ENCODE results near the gene KIAA0040. TPM values are rescaled to one million over a fixed set of nuclear protein-coding genes. Genes with fewer than 3 reads are reported as not detected.

Gene KIAA0040
- total and polyA plus RNA-seq, 10 of the 15 experiments (the other 5 are each of a cell fraction or from before 2014, with no cell fraction given) = 7.6 to 47.7 (median 23.5) TPM

DNA sequence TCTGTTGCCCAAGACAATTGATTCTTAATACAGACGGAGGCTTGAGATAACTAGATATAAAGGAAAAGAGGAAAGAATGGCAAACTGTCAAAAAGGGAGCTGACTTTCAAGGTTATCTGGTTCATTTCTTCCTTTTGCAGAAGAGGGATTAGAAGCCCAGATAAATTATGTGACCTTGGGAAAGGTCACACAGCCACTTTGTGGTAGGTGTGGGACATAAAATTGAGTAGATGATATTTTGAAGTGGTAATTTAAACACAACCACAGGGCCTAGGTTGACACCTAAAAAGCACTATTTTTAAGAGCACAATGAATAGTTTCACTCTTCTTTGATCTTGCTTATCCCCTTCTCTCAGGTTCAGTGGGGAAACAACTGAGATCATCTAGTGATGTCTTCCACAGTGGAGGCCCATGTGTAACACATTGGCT, 16.9 kb upstream of the KIAA0040 start (continued):
- TF ChIP-seq, protein P1, sequence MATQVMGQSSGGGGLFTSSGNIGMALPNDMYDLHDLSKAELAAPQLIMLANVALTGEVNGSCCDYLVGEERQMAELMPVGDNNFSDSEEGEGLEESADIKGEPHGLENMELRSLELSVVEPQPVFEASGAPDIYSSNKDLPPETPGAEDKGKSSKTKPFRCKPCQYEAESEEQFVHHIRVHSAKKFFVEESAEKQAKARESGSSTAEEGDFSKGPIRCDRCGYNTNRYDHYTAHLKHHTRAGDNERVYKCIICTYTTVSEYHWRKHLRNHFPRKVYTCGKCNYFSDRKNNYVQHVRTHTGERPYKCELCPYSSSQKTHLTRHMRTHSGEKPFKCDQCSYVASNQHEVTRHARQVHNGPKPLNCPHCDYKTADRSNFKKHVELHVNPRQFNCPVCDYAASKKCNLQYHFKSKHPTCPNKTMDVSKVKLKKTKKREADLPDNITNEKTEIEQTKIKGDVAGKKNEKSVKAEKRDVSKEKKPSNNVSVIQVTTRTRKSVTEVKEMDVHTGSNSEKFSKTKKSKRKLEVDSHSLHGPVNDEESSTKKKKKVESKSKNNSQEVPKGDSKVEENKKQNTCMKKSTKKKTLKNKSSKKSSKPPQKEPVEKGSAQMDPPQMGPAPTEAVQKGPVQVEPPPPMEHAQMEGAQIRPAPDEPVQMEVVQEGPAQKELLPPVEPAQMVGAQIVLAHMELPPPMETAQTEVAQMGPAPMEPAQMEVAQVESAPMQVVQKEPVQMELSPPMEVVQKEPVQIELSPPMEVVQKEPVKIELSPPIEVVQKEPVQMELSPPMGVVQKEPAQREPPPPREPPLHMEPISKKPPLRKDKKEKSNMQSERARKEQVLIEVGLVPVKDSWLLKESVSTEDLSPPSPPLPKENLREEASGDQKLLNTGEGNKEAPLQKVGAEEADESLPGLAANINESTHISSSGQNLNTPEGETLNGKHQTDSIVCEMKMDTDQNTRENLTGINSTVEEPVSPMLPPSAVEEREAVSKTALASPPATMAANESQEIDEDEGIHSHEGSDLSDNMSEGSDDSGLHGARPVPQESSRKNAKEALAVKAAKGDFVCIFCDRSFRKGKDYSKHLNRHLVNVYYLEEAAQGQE (IDR thresholded peaks at IDR 0.05; ENCODE audit: low read depth, low read length) = no peak
- TF ChIP-seq HCFC1 (IDR thresholded peaks at IDR 0.05; ENCODE audit: low read length) = no peak
- TF ChIP-seq, protein P2, sequence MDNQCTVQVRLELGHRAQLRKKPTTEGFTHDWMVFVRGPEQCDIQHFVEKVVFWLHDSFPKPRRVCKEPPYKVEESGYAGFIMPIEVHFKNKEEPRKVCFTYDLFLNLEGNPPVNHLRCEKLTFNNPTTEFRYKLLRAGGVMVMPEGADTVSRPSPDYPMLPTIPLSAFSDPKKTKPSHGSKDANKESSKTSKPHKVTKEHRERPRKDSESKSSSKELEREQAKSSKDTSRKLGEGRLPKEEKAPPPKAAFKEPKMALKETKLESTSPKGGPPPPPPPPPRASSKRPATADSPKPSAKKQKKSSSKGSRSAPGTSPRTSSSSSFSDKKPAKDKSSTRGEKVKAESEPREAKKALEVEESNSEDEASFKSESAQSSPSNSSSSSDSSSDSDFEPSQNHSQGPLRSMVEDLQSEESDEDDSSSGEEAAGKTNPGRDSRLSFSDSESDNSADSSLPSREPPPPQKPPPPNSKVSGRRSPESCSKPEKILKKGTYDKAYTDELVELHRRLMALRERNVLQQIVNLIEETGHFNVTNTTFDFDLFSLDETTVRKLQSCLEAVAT (IDR thresholded peaks at IDR 0.05) = peak; percentile 99
- TF ChIP-seq, protein P3, sequence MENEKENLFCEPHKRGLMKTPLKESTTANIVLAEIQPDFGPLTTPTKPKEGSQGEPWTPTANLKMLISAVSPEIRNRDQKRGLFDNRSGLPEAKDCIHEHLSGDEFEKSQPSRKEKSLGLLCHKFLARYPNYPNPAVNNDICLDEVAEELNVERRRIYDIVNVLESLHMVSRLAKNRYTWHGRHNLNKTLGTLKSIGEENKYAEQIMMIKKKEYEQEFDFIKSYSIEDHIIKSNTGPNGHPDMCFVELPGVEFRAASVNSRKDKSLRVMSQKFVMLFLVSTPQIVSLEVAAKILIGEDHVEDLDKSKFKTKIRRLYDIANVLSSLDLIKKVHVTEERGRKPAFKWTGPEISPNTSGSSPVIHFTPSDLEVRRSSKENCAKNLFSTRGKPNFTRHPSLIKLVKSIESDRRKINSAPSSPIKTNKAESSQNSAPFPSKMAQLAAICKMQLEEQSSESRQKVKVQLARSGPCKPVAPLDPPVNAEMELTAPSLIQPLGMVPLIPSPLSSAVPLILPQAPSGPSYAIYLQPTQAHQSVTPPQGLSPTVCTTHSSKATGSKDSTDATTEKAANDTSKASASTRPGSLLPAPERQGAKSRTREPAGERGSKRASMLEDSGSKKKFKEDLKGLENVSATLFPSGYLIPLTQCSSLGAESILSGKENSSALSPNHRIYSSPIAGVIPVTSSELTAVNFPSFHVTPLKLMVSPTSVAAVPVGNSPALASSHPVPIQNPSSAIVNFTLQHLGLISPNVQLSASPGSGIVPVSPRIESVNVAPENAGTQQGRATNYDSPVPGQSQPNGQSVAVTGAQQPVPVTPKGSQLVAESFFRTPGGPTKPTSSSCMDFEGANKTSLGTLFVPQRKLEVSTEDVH (IDR thresholded peaks at IDR 0.05; ENCODE audit: low read depth, partially characterized antibody) = no peak
- TF ChIP-seq, protein P4, sequence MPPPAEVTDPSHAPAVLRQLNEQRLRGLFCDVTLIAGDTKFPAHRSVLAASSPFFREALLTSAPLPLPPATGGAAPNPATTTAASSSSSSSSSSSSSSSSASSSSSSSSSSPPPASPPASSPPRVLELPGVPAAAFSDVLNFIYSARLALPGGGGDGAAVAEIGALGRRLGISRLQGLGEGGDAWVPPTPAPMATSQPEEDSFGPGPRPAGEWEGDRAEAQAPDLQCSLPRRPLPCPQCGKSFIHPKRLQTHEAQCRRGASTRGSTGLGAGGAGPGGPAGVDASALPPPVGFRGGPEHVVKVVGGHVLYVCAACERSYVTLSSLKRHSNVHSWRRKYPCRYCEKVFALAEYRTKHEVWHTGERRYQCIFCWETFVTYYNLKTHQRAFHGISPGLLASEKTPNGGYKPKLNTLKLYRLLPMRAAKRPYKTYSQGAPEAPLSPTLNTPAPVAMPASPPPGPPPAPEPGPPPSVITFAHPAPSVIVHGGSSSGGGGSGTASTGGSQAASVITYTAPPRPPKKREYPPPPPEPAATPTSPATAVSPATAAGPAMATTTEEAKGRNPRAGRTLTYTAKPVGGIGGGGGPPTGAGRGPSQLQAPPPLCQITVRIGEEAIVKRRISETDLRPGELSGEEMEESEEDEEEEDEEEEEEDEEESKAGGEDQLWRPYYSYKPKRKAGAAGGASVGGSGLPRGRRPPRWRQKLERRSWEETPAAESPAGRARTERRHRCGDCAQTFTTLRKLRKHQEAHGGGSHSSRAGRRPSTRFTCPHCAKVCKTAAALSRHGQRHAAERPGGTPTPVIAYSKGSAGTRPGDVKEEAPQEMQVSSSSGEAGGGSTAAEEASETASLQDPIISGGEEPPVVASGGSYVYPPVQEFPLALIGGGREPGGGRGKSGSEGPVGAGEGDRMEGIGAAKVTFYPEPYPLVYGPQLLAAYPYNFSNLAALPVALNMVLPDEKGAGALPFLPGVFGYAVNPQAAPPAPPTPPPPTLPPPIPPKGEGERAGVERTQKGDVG (CRISPR knock-in tag; IDR thresholded peaks at IDR 0.05) = no peak
- no peak for TF ChIP-seq SMAD5 (IDR thresholded peaks at IDR 0.05; ENCODE audit: low read depth)
- no peak for TF ChIP-seq BACH1 (IDR thresholded peaks at IDR 0.05; ENCODE audit: borderline replicate concordance)
- TF ChIP-seq RCOR1 (conservative IDR thresholded peaks at IDR 0.05; ENCODE audit: low read depth, low read length) = no peak
- TF ChIP-seq NFYA (IDR thresholded peaks at IDR 0.05; ENCODE audit: borderline replicate concordance, low read depth, low read length) = no peak
- TF ChIP-seq, protein P5, sequence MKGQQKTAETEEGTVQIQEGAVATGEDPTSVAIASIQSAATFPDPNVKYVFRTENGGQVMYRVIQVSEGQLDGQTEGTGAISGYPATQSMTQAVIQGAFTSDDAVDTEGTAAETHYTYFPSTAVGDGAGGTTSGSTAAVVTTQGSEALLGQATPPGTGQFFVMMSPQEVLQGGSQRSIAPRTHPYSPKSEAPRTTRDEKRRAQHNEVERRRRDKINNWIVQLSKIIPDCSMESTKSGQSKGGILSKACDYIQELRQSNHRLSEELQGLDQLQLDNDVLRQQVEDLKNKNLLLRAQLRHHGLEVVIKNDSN (IDR thresholded peaks at IDR 0.05; ENCODE audit: borderline replicate concordance, extremely low read length, insufficient read depth, low read depth, low read length) = no peak
- TF ChIP-seq BRCA1 (IDR thresholded peaks at IDR 0.05; ENCODE audit: low read depth, low read length) = no peak
- no peak for TF ChIP-seq BCL11A (IDR thresholded peaks at IDR 0.05; ENCODE audit: low read depth, low read length)
- TF ChIP-seq, protein P6, sequence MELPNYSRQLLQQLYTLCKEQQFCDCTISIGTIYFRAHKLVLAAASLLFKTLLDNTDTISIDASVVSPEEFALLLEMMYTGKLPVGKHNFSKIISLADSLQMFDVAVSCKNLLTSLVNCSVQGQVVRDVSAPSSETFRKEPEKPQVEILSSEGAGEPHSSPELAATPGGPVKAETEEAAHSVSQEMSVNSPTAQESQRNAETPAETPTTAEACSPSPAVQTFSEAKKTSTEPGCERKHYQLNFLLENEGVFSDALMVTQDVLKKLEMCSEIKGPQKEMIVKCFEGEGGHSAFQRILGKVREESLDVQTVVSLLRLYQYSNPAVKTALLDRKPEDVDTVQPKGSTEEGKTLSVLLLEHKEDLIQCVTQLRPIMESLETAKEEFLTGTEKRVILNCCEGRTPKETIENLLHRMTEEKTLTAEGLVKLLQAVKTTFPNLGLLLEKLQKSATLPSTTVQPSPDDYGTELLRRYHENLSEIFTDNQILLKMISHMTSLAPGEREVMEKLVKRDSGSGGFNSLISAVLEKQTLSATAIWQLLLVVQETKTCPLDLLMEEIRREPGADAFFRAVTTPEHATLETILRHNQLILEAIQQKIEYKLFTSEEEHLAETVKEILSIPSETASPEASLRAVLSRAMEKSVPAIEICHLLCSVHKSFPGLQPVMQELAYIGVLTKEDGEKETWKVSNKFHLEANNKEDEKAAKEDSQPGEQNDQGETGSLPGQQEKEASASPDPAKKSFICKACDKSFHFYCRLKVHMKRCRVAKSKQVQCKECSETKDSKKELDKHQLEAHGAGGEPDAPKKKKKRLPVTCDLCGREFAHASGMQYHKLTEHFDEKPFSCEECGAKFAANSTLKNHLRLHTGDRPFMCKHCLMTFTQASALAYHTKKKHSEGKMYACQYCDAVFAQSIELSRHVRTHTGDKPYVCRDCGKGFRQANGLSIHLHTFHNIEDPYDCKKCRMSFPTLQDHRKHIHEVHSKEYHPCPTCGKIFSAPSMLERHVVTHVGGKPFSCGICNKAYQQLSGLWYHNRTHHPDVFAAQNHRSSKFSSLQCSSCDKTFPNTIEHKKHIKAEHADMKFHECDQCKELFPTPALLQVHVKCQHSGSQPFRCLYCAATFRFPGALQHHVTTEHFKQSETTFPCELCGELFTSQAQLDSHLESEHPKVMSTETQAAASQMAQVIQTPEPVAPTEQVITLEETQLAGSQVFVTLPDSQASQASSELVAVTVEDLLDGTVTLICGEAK (IDR thresholded peaks at IDR 0.05; ENCODE audit: borderline replicate concordance) = no peak
- no peak for TF ChIP-seq HDAC2 (IDR thresholded peaks at IDR 0.05)
